CD8-positive, alpha-beta memory T cell (primary cell): ENCODE measurements around the gene PEX11G. TPM values are rescaled to one million over a fixed set of nuclear protein-coding genes. Genes with fewer than 3 reads are reported as not detected.

Source experiments
- CTCF ChIA-PET: fragments of 350-600 bp; sonication (Branson Sonifier 250); formaldehyde crosslinking; loops from one replicate; lab custom pipeline; 2021; ENCODE audit warnings: antibody characterized with exemption; lab: Charles Lee
- POLR2A ChIA-PET: fragments of 350-600 bp; sonication (Branson Sonifier 250); formaldehyde crosslinking; loops from one replicate; lab custom pipeline; 2021; ENCODE audit warnings: antibody characterized with exemption; lab: Charles Lee
- DNase-seq, 5 donors: peaks; one replicate each; pipeline versions ENCODE4 v3.0.0 to v3.0.0-alpha.2; 2020 to 2022; ENCODE audit warnings: mixed read lengths in 1 of 5
- H3K27ac ChIP-seq: one replicate; pipeline ENCODE4 v1.7.0; 2013; ENCODE audit warnings: low read depth, mild to moderate bottlenecking, low read length, moderate library complexity
- H3K27me3 ChIP-seq: 2 replicates; pipeline ENCODE4 v1.7.0; 2013; ENCODE audit warnings: low read length, mild to moderate bottlenecking; ENCODE audit not compliant: insufficient read depth, poor library complexity, severe bottlenecking
- H3K36me3 ChIP-seq: 2 replicates; pipeline ENCODE4 v1.7.0; 2013; ENCODE audit warnings: mild to moderate bottlenecking, low read length, moderate library complexity; ENCODE audit not compliant: insufficient read depth
- H3K4me1 ChIP-seq: 2 replicates; pipeline ENCODE4 v1.7.0; 2013; ENCODE audit warnings: mild to moderate bottlenecking, low read length, moderate library complexity; ENCODE audit not compliant: insufficient read depth
- H3K4me3 ChIP-seq: 2 replicates; pipeline ENCODE4 v1.7.0; 2013; ENCODE audit warnings: mild to moderate bottlenecking, low read length
- H3K9me3 ChIP-seq: 2 replicates; pipeline ENCODE4 v1.7.0; 2013; ENCODE audit warnings: mild to moderate bottlenecking, low read length
- H3K27ac Mint-ChIP-seq, 8 donors: one replicate each; pipeline ENCODE4 v1.8.0; 2020 to 2021; ENCODE audit warnings: mixed read lengths in 8 of 8, mild to moderate bottlenecking in 6 of 8, inconsistent platforms in 3 of 8, moderate library complexity in 3 of 8
- H3K27me3 Mint-ChIP-seq, 2 donors: one replicate each; pipeline ENCODE4 v1.8.0; 2020 to 2021; ENCODE audit warnings: mixed read lengths in 2 of 2, mild to moderate bottlenecking in 1 of 2, moderate library complexity in 1 of 2
- H3K36me3 Mint-ChIP-seq, 3 donors: one replicate each; pipeline ENCODE4 v1.8.0; 2020 to 2021; ENCODE audit warnings: mixed read lengths in 3 of 3, inconsistent platforms in 1 of 3, mild to moderate bottlenecking in 1 of 3
- H3K4me1 Mint-ChIP-seq, 3 donors: one replicate each; pipeline ENCODE4 v1.8.0; 2020 to 2021; ENCODE audit warnings: mixed read lengths in 3 of 3, inconsistent platforms in 1 of 3, mild to moderate bottlenecking in 1 of 3
- H3K4me3 Mint-ChIP-seq, 7 donors: one replicate each; pipeline ENCODE4 v1.8.0; 2020 to 2021; ENCODE audit warnings: mixed read lengths in 7 of 7, mild to moderate bottlenecking in 6 of 7, moderate library complexity in 4 of 7, inconsistent platforms in 2 of 7
- H3K9me3 Mint-ChIP-seq, 5 donors: one replicate each; pipeline ENCODE4 v1.8.0; 2020 to 2022; ENCODE audit warnings: mixed read lengths in 5 of 5, mild to moderate bottlenecking in 3 of 5, moderate library complexity in 2 of 5, inconsistent platforms in 1 of 5
- polyA plus RNA-seq: library from polyadenylated mRNA; unstranded; fragments of 300-500 nt; fragmentation: Illumina TruSeq; gene quantifications from one replicate; pipeline ENCODE4 v1.2.3, GENCODE V29; 2021
- total RNA-seq, 2 experiments: library from RNA; stranded (reverse); gene quantifications; one replicate each; pipeline ENCODE4 v1.2.3, GENCODE V29; 2021

Gene PEX11G
- total and polyA plus RNA-seq, 3 experiments from 2014 or later = 0.94 to 1.7 (median 0.95) TPM

DNA sequence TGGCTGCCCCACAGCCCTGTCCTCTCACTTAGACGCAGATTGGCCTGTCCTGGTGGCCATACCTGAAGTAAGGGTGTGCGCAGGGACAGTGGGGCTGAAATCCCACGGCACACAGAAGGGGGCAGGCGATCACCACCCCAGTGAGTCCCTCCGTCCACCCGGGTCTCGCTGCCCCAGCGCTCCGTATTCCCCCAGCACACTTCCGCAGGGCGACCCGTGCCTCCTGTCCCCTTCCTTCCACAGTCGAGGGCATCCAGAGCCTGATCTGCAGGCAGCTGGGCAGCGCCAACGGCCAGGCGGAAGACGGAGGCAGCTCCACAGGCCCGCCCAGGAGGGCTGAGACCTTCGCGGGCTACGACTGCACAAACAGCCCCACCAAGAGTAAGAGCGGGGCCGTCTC lies 25.3 kb downstream of the PEX11G start:
- Histone ChIP-seq H3K27ac (no peak overlapping the region), H3K27me3 (no peaks in the 10 kb centered on the region), H3K9me3 (no peaks in the 10 kb centered on the region), H3K4me3 (no peak overlapping the region), H3K36me3 (peaks cover 70% of the 10 kb centered on the region), H3K4me1 (no peaks in the 10 kb centered on the region)
- Mint-ChIP-seq H3K36me3 (peaks cover 0 to 79% (median 4%) of the 10 kb centered on the region in 3 donors), H3K9me3 (no peaks in the 10 kb centered on the region), H3K4me3 (no peak overlapping the region), H3K27me3 (peaks cover 0 to 2% of the 10 kb centered on the region in 2 donors), H3K27ac (no peak overlapping the region), H3K4me1 (no peaks in the 10 kb centered on the region)
- no peak for DNase-seq
- ChIA-PET POLR2A (no interaction called here), CTCF (no interaction called here)

DNA sequence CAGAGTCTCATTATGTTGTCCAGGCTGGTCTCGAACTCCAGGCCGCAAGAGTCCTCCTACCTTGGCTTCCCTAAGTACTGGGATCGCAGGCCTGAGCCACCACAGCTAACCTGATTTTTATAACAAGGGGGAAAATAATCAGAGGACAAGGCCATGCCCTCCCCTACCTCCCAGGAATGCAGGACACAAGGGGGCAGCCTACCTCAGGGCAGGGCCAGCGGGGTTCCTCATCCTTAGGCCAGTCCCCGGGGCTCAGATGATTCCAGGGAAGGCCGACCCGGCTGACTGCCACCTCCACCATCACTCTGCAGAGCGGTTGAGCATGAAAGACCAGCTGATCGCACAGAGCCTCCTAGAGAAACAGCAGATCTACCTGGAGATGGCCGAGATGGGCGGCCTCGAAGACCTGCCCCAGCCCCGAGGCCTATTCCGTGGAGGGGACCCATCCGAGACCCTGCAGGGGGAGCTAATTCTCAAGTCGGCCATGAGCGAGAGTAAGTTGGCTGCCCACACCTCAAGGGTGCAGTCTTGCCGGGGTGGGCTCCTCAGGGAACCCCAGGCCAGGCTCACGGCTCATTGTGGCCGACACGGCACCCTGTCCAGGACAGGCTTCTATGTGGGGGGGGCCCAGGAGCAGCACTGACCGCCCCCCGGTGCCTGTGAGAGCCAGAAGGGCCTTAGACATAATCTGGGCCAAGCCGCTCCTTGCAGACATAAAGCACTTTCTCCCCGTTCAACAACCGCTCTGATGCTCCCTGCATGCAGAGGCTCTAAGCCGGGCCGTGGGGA lies 26.8 kb downstream of the PEX11G start:
- Mint-ChIP-seq H3K36me3 (peaks cover 0 to 80% (median 8%) of the 10 kb centered on the region in 3 donors), H3K27ac (no peak overlapping the region), H3K27me3 (no peaks in the 10 kb centered on the region), H3K4me1 (peaks cover 0 to 1% (median 0%) of the 10 kb centered on the region in 3 donors), H3K4me3 (no peak overlapping the region), H3K9me3 (no peaks in the 10 kb centered on the region)
- Histone ChIP-seq H3K4me3 (no peak overlapping the region), H3K27ac (no peak overlapping the region), H3K9me3 (no peaks in the 10 kb centered on the region), H3K27me3 (no peaks in the 10 kb centered on the region), H3K4me1 (no peaks in the 10 kb centered on the region), H3K36me3 (peaks cover 72% of the 10 kb centered on the region)
- DNase-seq = no peak
- POLR2A ChIA-PET = no interaction called here
- CTCF ChIA-PET = interaction anchor here (0.8 kb wide), 1 partner anchor 31 kb away, joined by 3 read pairs; no protein-coding TSS in a partner anchor

DNA sequence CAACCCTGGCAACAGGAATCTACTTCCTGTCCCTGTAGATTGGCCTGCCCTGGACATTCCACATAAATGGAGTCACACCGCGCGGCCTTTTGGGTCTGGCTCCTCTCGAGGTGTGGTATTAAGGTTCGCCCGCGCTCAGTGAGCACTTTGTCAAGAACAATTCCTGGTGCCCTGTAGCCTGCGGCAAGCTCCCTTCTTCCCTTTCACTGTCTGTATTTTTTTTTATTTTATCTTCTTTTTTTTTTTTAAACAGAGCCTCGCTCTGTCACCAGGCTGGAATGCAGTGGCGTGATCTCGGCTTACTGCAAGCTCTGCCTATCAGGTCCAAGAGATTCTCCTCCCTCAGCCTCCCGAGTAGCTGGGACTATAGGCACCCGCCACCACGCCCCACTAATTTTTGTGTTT lies 28.3 kb downstream of the PEX11G start:
- POLR2A ChIA-PET = no interaction called here
- CTCF ChIA-PET = no interaction called here
- H3K9me3 ChIP-seq = no peaks in the 10 kb centered on the region
- no peaks in the 10 kb centered on the region for H3K27me3 Mint-ChIP-seq
- no peak overlapping the region for H3K27ac ChIP-seq
- no peaks in the 10 kb centered on the region for H3K9me3 Mint-ChIP-seq
- no peak overlapping the region for H3K4me3 ChIP-seq
- no peaks in the 10 kb centered on the region for H3K27me3 ChIP-seq
- H3K4me1 Mint-ChIP-seq = peaks cover 2 to 7% (median 4%) of the 10 kb centered on the region in 3 donors
- DNase-seq = no peak
- peaks cover 83% of the 10 kb centered on the region for H3K36me3 ChIP-seq
- peaks cover under 1 to 88% (median 13%) of the 10 kb centered on the region in 3 donors for H3K36me3 Mint-ChIP-seq
- H3K27ac Mint-ChIP-seq = peak overlapping the region in 1 of 8 donors; percentile 10
- H3K4me1 ChIP-seq = no peaks in the 10 kb centered on the region
- H3K4me3 Mint-ChIP-seq = no peak overlapping the region

DNA sequence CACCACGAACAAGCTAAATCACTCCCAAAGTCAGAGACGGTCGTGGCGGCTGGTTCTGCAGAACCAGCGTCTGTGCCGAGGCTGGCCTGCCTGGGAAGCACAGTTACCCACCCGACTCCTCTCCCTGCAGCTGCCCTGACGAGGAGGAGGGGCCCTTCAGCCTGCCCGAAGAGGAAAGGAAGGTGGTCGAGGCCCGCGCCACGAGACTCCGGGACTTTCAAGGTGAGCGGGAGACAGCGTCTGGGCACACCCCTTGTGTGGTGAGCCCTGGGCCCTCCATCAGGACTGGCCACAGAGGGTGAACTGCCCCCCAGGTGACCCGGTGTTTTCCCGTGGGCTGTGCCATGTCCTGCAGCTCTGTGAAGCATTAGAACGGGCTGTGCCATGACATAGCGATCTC lies 29.1 kb downstream of the PEX11G start:
- Mint-ChIP-seq H3K27ac (no peak overlapping the region), H3K4me1 (peaks cover 8 to 15% (median 9%) of the 10 kb centered on the region in 3 donors), H3K36me3 (peaks cover 6 to 91% (median 18%) of the 10 kb centered on the region in 3 donors), H3K9me3 (no peaks in the 10 kb centered on the region), H3K27me3 (no peaks in the 10 kb centered on the region), H3K4me3 (no peak overlapping the region)
- Histone ChIP-seq H3K36me3 (peaks cover 82% of the 10 kb centered on the region), H3K4me1 (no peaks in the 10 kb centered on the region), H3K4me3 (no peak overlapping the region), H3K9me3 (no peaks in the 10 kb centered on the region), H3K27me3 (no peaks in the 10 kb centered on the region), H3K27ac (no peak overlapping the region)
- POLR2A ChIA-PET = no interaction called here
- no peak for DNase-seq
- CTCF ChIA-PET = no interaction called here

DNA sequence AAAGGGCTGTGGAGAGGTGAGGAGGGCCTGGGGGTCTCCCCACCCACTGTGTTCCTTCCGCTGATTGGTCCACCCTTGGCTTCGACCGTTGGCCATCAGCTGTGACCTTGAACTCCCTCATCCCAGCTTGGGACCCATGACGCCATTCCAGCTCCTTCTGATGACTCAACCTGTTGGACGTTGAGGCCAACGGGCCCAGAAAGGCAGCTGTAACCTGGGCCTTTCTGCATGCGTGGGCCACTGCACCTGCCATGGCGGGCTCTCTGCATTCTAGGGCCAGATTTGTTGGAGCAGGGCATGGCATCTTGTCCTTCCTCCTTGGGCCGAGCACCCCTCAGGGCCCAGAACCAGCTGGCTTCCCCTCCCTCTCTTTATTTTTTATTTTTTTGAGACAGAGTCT lies 30.2 kb downstream of the PEX11G start:
- Mint-ChIP-seq H3K9me3 (no peaks in the 10 kb centered on the region), H3K4me3 (no peak overlapping the region), H3K36me3 (peaks cover 14 to 92% (median 21%) of the 10 kb centered on the region in 3 donors), H3K27ac (peak overlapping the region in 1 of 8 donors; percentile 24), H3K4me1 (peaks cover 9 to 26% (median 10%) of the 10 kb centered on the region in 3 donors), H3K27me3 (no peaks in the 10 kb centered on the region)
- no peak overlapping the region for H3K4me3 ChIP-seq
- H3K36me3 ChIP-seq = peaks cover 83% of the 10 kb centered on the region
- H3K27me3 ChIP-seq = no peaks in the 10 kb centered on the region
- H3K4me1 ChIP-seq = no peaks in the 10 kb centered on the region
- DNase-seq = no peak
- no peaks in the 10 kb centered on the region for H3K9me3 ChIP-seq
- no peak overlapping the region for H3K27ac ChIP-seq
- ChIA-PET CTCF (no interaction called here), POLR2A (no interaction called here)

DNA sequence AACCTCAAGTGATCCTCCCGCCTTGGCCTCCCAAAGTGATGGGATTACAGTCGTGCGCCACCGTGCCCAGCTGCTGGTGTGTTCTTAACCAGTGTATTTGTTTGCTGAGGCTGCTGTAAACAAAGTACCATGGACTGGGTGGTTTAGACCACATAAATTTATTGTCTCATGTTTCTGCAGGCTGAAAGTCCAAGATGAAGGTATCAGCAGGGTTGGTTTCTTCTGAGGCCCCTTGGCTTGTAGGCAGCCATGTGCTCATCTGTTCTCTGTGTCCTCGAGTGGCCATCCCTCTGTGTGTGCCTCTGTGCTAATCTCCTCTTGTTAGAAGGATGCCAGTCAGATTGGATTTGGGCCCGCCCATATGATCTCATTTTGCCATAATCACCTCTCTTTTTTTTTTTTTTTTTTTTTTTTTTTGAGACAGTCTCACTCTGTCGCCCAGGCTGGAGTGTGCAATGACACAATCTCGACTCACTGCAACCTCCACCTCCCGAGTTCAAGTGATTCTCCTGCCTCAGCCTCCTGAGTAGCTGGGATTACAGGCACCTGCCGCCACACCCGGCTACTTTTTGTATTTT lies 31.8 kb downstream of the PEX11G start:
- no peak for DNase-seq
- H3K9me3 ChIP-seq = no peaks in the 10 kb centered on the region
- peaks cover 14 to 88% (median 24%) of the 10 kb centered on the region in 3 donors for H3K36me3 Mint-ChIP-seq
- H3K4me3 Mint-ChIP-seq = no peak overlapping the region
- H3K9me3 Mint-ChIP-seq = no peaks in the 10 kb centered on the region
- no peak overlapping the region for H3K4me3 ChIP-seq
- H3K27ac ChIP-seq = no peak overlapping the region
- POLR2A ChIA-PET = no interaction called here
- peaks cover 10 to 35% (median 10%) of the 10 kb centered on the region in 3 donors for H3K4me1 Mint-ChIP-seq
- CTCF ChIA-PET = no interaction called here
- no peaks in the 10 kb centered on the region for H3K4me1 ChIP-seq
- peaks cover 77% of the 10 kb centered on the region for H3K36me3 ChIP-seq
- no peaks in the 10 kb centered on the region for H3K27me3 ChIP-seq
- H3K27me3 Mint-ChIP-seq = no peaks in the 10 kb centered on the region
- no peak overlapping the region for H3K27ac Mint-ChIP-seq

DNA sequence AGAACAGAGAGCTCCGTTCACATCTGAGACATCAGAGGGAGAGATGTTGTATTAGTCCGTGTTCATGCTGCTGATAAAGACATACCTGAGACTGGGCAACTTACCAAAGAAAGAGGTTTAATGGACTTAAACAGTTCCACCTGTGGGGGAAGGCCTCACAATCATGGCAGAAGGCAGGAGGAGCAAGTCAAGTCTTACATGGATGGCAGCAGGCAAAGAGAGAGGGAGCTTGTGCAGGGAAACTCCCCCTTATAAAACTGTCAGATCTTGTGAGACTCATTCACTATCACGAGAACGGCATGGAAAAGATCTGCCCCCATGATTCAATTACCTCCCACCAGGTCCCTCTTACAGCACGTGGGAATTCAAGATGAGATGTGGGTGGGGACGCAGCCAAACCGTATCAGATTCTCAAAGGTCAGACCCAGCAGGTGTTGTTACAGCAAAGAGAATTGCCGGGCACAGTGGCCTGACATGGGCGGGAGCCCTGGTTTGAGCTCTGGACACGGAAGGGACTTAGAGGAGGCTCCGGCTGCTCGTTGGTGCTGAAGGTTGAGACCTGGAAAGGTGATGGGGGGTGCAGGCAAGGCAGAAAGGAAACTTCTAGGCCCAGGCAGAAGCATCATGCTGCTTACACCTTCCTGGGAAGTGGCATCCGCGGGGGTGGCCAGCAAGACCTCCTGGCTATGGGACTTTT lies 33.1 kb downstream of the PEX11G start:
- Histone ChIP-seq H3K36me3 (peaks cover 73% of the 10 kb centered on the region), H3K27ac (no peak overlapping the region), H3K9me3 (no peaks in the 10 kb centered on the region), H3K27me3 (no peaks in the 10 kb centered on the region), H3K4me3 (no peak overlapping the region), H3K4me1 (no peaks in the 10 kb centered on the region)
- DNase-seq = no peak
- CTCF ChIA-PET = no interaction called here
- Mint-ChIP-seq H3K27ac (peak overlapping the region in 3 of 8 donors; percentile 19 to 35 (median 33)), H3K36me3 (peaks cover 14 to 86% (median 26%) of the 10 kb centered on the region in 3 donors), H3K4me1 (peaks cover 12 to 44% (median 16%) of the 10 kb centered on the region in 3 donors), H3K9me3 (no peaks in the 10 kb centered on the region), H3K27me3 (no peaks in the 10 kb centered on the region), H3K4me3 (no peak overlapping the region)
- POLR2A ChIA-PET = no interaction called here

DNA sequence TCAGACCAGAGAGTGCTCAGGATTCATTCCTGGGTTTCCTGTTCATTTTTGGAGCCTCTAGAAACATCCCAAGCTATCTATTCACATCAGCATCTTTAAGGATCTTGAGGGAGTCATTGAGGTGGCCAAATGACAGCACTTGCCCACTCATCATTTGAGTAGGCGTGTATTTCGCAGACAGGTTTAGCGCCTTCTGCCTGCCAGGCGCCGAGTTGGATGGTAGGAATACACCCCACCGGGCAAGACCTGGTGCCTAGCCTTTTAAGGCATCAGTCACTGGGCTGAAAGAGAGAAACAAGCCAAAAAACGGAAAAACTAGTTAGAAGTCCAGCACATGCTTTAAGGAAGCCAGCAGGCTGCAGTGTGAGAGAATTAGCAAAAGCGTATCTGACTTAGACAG lies 33.8 kb downstream of the PEX11G start:
- Histone ChIP-seq H3K4me1 (no peaks in the 10 kb centered on the region), H3K27ac (no peak overlapping the region), H3K36me3 (peaks cover 77% of the 10 kb centered on the region), H3K9me3 (no peaks in the 10 kb centered on the region), H3K4me3 (no peak overlapping the region), H3K27me3 (no peaks in the 10 kb centered on the region)
- ChIA-PET POLR2A (no interaction called here), CTCF (no interaction called here)
- H3K36me3 Mint-ChIP-seq = peaks cover 14 to 86% (median 29%) of the 10 kb centered on the region in 3 donors
- H3K4me3 Mint-ChIP-seq = no peak overlapping the region
- no peak for DNase-seq
- peak overlapping the region in 1 of 8 donors; percentile 19 for H3K27ac Mint-ChIP-seq
- peaks cover 15 to 51% (median 23%) of the 10 kb centered on the region in 3 donors for H3K4me1 Mint-ChIP-seq
- no peaks in the 10 kb centered on the region for H3K9me3 Mint-ChIP-seq
- H3K27me3 Mint-ChIP-seq = no peaks in the 10 kb centered on the region
